PFSK-1 (cell line): ENCODE data around the gene GRK5.

Source experiments
- FOXP2 ChIP-seq: optimal IDR thresholded peaks from 2 replicates; pipeline ENCODE3; 2011; ENCODE audit warnings: borderline replicate concordance, control low read depth, inconsistent platforms; ENCODE audit not compliant: insufficient read depth; ENCODE audit errors: extremely low read length, extremely low read depth
- POLR2AphosphoS5 ChIP-seq: IDR thresholded peaks from 2 replicates; pipeline ENCODE4 v1.6.1; 2012; ENCODE audit warnings: low read depth, mild to moderate bottlenecking, control low read depth, low read length, moderate library complexity
- REST ChIP-seq, 2 experiments: IDR thresholded peaks; 2 replicates each; pipeline versions ENCODE4 v1.6.1 to v1.8.0; 2011 to 2012; ENCODE audit warnings: low read depth in 2 of 2, low read length in 2 of 2, control low read depth in 1 of 2, inconsistent platforms in 1 of 2, mild to moderate bottlenecking in 1 of 2, moderate library complexity in 1 of 2; ENCODE audit not compliant: insufficient read depth in 1 of 2
- SIN3A ChIP-seq: IDR thresholded peaks from 2 replicates; pipeline ENCODE4 v1.6.1; 2012; ENCODE audit warnings: mild to moderate bottlenecking, low read length, moderate library complexity, borderline replicate concordance; ENCODE audit not compliant: insufficient read depth
- TAF1 ChIP-seq: IDR thresholded peaks from 2 replicates; pipeline ENCODE4 v1.6.1; 2012; ENCODE audit warnings: low read length, control low read depth, borderline replicate concordance; ENCODE audit not compliant: insufficient read depth

GRCh38 chr10:119461923-119462322 lies 254.6 kb downstream of the GRK5 start:
- no peak for TF ChIP-seq REST (IDR thresholded peaks at IDR 0.05; ENCODE audit: insufficient read depth in 1 of 2, low read depth in 2 of 2, low read length in 2 of 2)
- no peak for TF ChIP-seq TAF1
- no peak for TF ChIP-seq POLR2AphosphoS5
- no peak for TF ChIP-seq SIN3A
- TF ChIP-seq FOXP2, result no peak
